HepG2 (cell line): ENCODE data around the gene CARMIL3. TPM values are rescaled to one million over a fixed set of nuclear protein-coding genes. Genes with fewer than 3 reads are reported as not detected.

Experiments used
- BRF2 ChIP-seq: sonication (generic); formaldehyde crosslinking; IDR thresholded peaks from 2 replicates; pipeline ENCODE4 v1.8.1; 2022; ENCODE audit warnings: mild to moderate bottlenecking, missing genetic modification reagents
- CENPX ChIP-seq: sonication (generic); formaldehyde crosslinking; IDR thresholded peaks from 2 replicates; pipeline ENCODE4 v1.9.0; 2021; ENCODE audit warnings: mild to moderate bottlenecking, missing genetic modification reagents, moderate library complexity
- KDM6A ChIP-seq: IDR thresholded peaks from 2 replicates; pipeline ENCODE4 v1.6.1; 2016; ENCODE audit warnings: low read depth
- KIAA2018 ChIP-seq: sonication (generic); formaldehyde crosslinking; IDR thresholded peaks from 2 replicates; pipeline ENCODE4 v1.5.0; 2020; ENCODE audit warnings: mild to moderate bottlenecking, missing genetic modification reagents, borderline replicate concordance
- MXD3 ChIP-seq: IDR thresholded peaks from 2 replicates; pipeline ENCODE4 v1.6.1; 2016; ENCODE audit warnings: mild to moderate bottlenecking, missing biosample characterization, missing genetic modification reagents
- PBX3 ChIP-seq: sonication (generic); formaldehyde crosslinking; IDR thresholded peaks from 2 replicates; pipeline ENCODE4 v1.8.1; 2023; ENCODE audit warnings: missing genetic modification reagents, inconsistent platforms, borderline replicate concordance
- PITX1 ChIP-seq: sonication (generic); formaldehyde crosslinking; IDR thresholded peaks from 2 replicates; pipeline ENCODE4 v1.5.1; 2020; ENCODE audit warnings: mild to moderate bottlenecking, missing genetic modification reagents
- SALL1 ChIP-seq: sonication (generic); formaldehyde crosslinking; IDR thresholded peaks from 2 replicates; pipeline ENCODE4 v1.8.0; 2022; ENCODE audit warnings: mild to moderate bottlenecking, missing genetic modification reagents
- TBP ChIP-seq: sonication (generic); formaldehyde crosslinking; IDR thresholded peaks from 2 replicates; pipeline ENCODE4 v1.5.0; 2020; ENCODE audit warnings: missing genetic modification reagents
- TBX2 ChIP-seq: sonication (generic); formaldehyde crosslinking; IDR thresholded peaks from 2 replicates; pipeline ENCODE4 v1.5.0; 2020; ENCODE audit warnings: missing genetic modification reagents, mild to moderate bottlenecking, borderline replicate concordance
- THAP7 ChIP-seq: sonication (generic); formaldehyde crosslinking; IDR thresholded peaks from 2 replicates; pipeline ENCODE4 v1.8.1; 2023; ENCODE audit warnings: mild to moderate bottlenecking, missing genetic modification reagents
- ZC3H13 ChIP-seq: sonication (generic); formaldehyde crosslinking; IDR thresholded peaks from 2 replicates; pipeline ENCODE4 v1.8.1; 2023; ENCODE audit warnings: mild to moderate bottlenecking, missing genetic modification reagents, moderate library complexity
- ZFP1 ChIP-seq: IDR thresholded peaks from 2 replicates; pipeline ENCODE4 v1.6.1; 2016
- ZNF329 ChIP-seq: sonication (generic); formaldehyde crosslinking; IDR thresholded peaks from 2 replicates; pipeline ENCODE4 v1.9.0; 2021; ENCODE audit warnings: low read depth, mild to moderate bottlenecking, missing genetic modification reagents
- ZNF552 ChIP-seq: sonication (generic); formaldehyde crosslinking; IDR thresholded peaks from 2 replicates; pipeline ENCODE4 v1.9.0; 2022; ENCODE audit warnings: missing genetic modification reagents, mild to moderate bottlenecking, borderline replicate concordance
- ZNF567 ChIP-seq: sonication (generic); formaldehyde crosslinking; IDR thresholded peaks from 2 replicates; pipeline ENCODE4 v1.8.1; 2023; ENCODE audit warnings: mild to moderate bottlenecking, missing genetic modification reagents, borderline replicate concordance
- ZNF598 ChIP-seq: sonication (generic); formaldehyde crosslinking; IDR thresholded peaks from 2 replicates; pipeline ENCODE4 v1.5.1; 2020; ENCODE audit warnings: mild to moderate bottlenecking, missing genetic modification reagents, borderline replicate concordance
- ZNF747 ChIP-seq: sonication (generic); formaldehyde crosslinking; IDR thresholded peaks from 2 replicates; pipeline ENCODE4 v1.8.1; 2023; ENCODE audit warnings: missing genetic modification reagents, mild to moderate bottlenecking, borderline replicate concordance
- polyA plus RNA-seq, 8 experiments: library from polyadenylated mRNA; depleted of rRNA in 3 of 8; stranded (reverse) in 7 of 8; unstranded in 1 of 8; fragments of >200 nt; fragmentation: Illumina TruSeq in 4 of 8; extraction: Trizol in 4 of 8; gene quantifications; 2 replicates each; pipeline versions ENCODE4 v1.2.1 to v1.2.3, GENCODE V29; 2011 to 2016; ENCODE audit warnings: low read depth in 4 of 8, missing spikeins in 1 of 8, mixed read lengths in 1 of 8; ENCODE audit not compliant: insufficient read depth in 1 of 8
- total RNA-seq, 5 experiments: library from RNA; depleted of rRNA; stranded (reverse); fragments of >200 nt; fragmentation: Illumina TruSeq; extraction: Trizol; gene quantifications; 2 replicates each; pipeline ENCODE4 v1.2.3, GENCODE V29; 2016; ENCODE audit warnings: low read depth in 1 of 5

The CARMIL3 gene
- total and polyA plus RNA-seq, 2 of the 13 experiments (the other 11 are each of a cell fraction or from before 2014, with no cell fraction given), result 0.27 to 0.55 TPM

- 0 out of 2 replicates have a peak, but pooled peaks have one; percentile 43 for TF ChIP-seq KIAA2018 (CRISPR knock-in tag)
- no peak for TF ChIP-seq CENPX (CRISPR knock-in tag)
- TF ChIP-seq KDM6A (CRISPR knock-in tag), result no peak
- TF ChIP-seq TBP (CRISPR knock-in tag), result no peak
- no peak for TF ChIP-seq THAP7 (CRISPR knock-in tag)
- TF ChIP-seq ZNF747, result no peak
- TF ChIP-seq SALL1, result peak; percentile 47; the same call in 1 of the 2 replicates
- TF ChIP-seq MXD3 (CRISPR knock-in tag), result no peak
- no peak for TF ChIP-seq PBX3 (CRISPR knock-in tag)
- TF ChIP-seq ZNF567 (CRISPR knock-in tag), result no peak
- TF ChIP-seq TBX2 (CRISPR knock-in tag), result no peak
- 0 out of 2 replicates have a peak, but pooled peaks have one; percentile 9 for TF ChIP-seq BRF2 (CRISPR knock-in tag)
- peak; percentile 4; the same call in 1 of the 2 replicates for TF ChIP-seq ZNF598 (CRISPR knock-in tag)
- no peak for TF ChIP-seq PITX1 (CRISPR knock-in tag)
- TF ChIP-seq ZFP1 (CRISPR knock-in tag), result no peak
- TF ChIP-seq ZC3H13 (CRISPR knock-in tag), result no peak
- no peak for TF ChIP-seq ZNF329 (CRISPR knock-in tag)
- no peak for TF ChIP-seq ZNF552 (CRISPR knock-in tag)
These were observed 48.6 kb downstream of the CARMIL3 start (continued) for GRCh38 chr14:24100197-24100981.
